ENCODE results near the gene PDGFRB.

PDGFRB gene

DNA sequence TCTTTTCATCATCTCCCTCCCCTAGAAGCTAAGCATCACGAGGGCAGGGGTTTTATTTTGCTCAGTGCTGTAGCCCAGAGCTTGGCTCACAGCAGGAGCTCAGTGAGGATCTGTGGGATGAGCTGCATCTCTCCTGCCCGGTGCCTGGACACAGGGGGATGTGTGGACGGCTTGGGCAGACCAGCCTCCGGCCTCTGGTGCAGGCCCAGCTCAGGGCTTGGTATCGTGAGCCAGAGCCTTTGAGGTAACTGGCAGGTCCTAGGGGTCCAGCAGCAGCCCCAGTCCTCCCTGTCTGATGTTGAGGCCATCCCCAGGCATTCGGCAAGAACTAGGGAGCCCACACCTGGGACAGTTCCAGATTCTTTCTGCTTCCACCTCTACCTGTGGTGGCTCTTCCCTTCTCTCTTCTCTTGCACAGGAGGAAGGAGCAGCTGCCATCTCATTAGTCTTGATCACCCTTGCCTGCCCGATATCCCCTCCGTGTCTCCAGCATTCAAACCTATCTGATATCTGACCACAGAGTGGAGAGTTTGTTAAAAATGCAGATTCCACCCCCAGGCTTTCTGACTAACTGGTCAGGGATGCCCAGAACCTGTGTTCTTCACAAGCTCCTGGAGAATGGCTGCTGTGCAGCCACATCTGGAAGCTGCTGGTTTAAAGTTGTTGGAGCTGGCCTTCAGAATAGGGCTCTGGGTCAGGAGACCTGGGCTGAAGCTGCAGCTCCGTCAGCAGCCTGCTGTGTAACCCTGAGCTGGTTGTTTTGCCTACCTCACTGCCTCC, 26.3 kb upstream of the PDGFRB start:
- DNase-seq, result no peak

DNA sequence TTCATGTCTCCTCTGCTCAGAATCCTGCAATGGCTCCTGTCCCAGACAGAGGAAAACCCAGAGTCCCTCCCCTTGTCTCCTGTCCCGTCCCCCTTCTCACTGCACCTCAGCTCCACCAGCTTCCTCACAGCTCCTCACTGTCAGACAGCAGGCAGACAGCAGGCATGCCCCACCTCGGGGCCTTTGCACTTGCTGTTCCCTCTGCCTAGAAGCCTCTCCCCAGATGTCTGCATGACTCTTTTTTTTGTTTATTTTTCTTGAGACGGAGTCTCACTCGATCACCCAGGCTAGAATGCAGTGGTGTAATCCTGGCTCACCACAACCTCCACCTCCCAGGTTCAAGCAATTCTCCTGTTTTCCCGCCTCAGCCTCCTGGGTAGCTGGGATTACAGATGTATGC, 25.4 kb upstream of the PDGFRB start:
- DNase-seq, result no peak

DNA sequence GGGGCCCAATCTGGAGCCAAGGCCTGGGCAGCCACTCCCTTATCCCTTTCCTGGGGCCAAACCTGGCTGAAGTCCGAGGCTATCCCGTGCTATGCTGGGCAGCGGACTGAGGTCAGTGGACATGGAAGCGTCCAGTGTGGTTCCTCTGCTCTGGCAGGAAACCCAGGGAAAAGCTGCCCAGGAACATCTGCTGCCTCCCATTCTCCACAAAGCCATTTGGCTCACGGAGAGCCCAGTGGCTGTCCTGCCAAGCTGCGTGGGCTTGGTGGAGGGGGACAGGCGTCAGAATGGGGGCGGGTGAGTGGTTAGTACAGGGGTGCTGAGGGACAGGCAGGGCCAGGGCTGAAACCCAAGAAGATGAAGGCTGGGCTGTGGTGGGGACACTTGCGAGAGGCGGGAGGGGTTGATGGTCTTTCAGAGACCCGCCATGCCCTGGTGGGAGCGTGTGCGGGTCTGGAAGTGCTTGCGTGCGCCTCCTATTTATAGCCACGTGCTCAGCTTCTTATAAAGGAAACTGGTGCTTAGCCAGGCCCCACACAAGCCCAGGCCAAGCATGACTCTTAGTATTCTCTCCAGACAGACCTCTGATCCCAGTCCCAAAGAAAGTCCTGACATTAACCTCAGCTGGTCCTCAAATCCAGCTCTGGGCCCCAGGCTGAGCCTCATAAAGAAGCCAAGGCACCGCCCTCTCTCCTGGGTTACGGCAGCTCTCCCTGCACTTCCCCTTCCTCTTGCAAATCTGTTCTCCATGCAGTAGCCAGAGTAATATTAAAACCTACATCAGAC, 24.8 kb upstream of the PDGFRB start:
- no peak for DNase-seq

DNA sequence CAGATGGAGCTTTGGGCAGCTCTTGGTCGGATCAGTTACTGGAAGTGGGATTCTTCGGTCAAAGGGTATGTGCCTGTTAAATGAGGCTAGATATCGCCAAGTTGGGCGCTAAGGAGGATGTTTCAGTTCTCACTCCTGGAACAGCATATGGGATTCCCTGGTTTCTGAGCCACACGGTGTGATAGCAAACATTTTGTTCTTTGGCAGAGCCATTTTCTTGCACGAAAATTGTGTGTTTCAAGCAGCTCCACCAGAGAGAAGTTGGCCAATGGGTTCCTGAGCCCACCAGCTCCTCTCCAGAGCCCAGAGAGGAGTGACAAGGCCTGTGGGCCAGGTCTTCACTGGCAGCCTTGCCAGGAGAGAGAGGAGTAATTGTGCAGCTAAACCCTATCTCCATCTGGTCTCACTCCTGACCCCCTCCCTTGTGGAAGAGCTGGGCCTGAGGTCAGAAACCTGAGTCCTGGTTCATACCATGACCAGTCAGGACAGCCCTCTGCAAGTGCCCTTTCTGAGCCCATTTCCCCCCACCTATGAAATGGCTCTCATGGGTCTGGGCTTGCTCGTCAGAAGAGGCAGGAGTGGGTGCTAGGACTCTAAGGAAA, 23.5 kb upstream of the PDGFRB start:
- no peak for DNase-seq

DNA sequence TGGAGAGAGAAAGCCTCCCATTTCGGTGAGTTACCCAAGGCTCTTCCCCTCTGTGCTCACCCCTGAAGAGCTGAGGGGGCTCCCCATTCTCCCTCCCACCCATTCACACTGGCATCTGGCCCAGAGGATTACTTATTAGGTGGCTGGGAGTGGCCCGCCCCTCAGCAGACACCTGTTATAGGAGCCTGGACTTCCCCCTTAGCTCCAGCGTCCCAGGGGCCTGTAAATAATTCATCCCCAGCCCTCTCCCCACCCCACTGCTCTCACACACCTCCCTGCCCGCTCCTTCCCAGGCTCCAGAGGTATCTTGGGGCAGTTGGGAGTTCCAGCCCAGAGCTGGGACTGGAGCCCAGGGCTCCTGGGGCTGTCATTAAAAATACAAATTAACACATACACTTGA, 22.6 kb upstream of the PDGFRB start:
- no peak for DNase-seq

DNA sequence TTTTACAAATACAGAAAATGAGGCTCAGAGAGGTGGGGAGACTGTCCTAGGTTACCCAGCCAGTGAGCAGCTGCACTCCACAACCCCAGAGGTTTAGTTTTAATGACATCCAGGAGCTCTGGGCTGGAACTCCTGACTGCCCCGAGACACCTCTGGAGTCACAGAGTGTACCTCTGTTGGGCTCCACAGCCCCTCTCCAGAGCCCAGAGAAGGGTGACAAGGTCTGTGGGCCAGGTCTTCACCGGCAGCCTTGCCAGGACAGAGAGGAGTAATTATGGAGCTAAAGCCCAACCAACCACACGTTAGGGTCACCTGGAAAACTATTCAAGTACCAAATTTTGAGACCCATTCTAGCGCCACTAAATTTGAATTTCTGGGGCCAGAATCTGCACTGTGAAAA, 22.1 kb upstream of the PDGFRB start:
- no peak for DNase-seq

DNA sequence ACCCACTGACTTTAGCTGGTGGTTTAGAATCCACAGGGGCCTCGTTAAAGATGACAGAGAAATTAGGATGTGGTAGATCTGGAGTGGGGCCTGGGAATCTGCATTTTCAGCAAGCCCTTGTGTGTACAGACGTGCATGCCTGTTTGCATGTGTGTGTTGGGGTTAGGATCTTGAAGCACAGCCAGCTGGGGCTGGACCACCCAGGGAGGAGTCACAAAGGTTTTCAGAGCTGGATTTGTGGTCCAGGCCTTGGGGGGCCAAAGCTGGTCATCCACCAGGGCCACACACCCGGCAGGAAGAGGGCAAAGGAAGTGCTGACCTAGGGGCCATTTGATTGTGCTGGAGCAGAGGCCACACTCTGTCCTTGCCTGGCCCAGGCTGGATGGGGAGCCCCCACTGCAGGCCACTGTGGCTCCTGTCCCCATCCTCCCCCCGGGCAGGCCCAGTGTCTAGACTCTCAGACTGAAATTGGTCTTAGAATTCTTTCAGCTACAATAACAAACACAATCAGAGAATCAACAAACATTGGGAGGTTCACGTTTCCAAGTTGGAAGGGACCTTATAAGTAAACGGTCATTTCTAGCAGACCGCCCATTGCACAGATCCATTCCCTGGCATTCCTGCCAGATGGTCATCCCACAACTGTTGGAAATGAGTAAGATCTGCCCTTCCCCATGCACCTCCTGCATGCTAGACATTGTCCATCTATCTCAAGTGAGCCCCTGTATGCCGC, 21.3 kb upstream of the PDGFRB start:
- no peak for DNase-seq

DNA sequence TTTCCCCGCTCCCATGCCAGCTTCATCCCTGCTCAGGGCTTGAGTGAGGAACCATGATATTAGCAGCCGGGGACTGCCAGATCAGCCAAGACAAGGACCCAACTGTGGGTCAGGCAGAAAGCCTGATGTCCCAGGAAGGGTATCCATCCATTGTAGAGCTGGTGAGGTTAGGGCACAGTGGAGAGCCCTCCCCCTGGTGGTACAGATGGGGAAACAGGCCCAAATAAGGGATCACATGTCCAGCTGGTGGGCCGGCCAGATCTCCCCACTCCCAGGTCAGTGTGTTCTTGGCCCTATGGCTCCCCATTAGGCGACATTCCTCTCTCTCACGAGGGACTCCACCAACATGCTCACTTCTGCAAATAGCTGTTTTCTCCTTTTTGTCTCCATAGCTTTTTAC, 19.9 kb upstream of the PDGFRB start:
- DNase-seq, result no peak

DNA sequence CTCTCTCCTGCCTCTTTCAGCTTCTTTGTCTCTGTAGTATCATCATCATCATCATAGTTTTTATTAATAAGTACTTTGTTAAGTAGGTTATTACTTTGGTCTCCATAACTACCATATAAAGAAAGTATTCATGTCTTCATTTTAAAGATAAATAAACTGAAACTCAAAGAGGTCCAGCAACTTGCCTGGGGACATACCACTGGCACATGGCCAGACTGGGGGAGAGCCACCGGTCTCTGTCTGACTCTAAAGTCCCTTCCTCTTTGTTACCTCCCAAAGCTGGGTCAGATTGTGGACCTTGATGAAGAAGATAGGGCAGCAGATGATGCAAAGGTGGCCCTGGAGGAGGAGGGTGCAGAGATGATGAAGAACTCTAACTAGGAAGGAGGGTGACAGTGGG, 19.4 kb upstream of the PDGFRB start:
- no peak for DNase-seq

DNA sequence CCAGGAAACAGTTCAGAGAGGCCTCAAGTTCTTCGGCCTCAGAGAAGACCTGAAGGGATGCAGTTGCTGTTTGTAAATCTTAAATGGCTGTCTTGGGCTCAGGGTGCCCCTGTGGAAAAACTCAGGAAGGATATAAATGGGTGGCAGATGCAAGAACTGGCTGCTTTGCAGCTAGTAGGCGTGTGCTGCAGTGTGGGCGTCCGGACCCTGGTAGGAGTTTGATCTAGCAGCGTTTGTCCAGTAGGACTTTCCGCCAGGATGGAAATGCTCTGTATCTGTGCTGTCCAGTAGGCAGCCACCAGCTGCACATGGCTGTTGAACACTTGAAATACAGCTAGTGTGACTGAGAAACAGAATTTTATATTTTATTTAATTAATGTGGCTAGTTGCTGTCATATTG, 18.6 kb upstream of the PDGFRB start:
- no peak for DNase-seq

DNA sequence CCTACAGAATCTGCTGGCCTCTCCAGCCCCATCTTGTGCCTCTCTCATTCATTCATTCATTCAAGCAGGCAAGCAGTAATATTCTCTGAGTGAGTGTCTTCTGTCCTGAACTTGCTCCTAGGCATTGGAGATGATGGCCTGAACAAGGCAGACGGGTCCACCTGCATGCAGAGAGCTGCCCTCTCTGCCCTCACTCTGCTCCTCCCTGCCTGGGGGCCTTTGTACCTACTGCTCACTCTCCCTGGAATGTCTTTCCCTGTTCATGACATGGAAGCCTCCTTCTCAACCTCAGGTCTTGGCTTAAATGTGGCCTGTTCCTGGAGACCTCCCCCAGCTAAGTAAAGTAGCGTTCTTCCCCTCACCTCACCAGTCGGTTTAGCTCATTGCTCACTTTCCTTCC, 17.5 kb upstream of the PDGFRB start:
- DNase-seq, result no peak

DNA sequence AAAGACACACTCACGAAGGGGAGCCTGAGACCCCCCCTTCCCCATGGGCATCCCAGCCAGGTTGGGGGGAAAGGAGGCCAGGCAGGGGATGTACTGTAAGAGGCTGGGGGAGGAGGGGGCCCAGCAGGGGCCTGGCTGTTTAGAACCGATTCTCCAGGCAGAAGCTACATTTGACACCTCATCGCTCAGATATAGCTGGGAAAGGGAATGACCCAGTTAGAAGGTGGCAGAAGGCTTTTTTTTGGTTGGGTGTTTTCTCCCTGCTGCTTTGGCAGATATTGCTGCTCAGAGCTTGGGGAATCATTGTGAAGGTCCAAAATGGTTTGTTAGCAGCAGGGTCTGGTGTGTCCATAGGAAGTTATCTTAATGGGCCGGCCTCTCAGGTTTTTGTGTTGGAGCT, 16.9 kb upstream of the PDGFRB start:
- DNase-seq, result no peak

DNA sequence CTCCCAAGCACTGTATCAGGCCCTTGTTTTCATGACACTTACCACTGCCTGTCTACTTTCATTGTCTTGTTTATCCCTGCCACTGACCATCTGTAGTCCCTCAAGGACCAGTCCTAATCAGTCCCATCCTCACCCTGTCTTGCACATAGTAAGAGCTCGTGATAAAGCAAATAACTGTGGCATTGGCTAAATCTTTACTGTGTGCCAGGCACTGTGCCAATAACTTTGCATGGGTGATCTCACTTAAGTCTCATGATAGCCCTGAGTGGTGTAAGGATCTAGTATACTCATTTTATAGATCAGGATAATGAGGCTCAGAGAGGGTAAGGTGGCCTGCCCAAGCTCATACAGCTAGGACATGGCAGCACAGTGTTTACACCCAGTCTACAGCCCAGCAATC, 16.5 kb upstream of the PDGFRB start:
- no peak for DNase-seq

DNA sequence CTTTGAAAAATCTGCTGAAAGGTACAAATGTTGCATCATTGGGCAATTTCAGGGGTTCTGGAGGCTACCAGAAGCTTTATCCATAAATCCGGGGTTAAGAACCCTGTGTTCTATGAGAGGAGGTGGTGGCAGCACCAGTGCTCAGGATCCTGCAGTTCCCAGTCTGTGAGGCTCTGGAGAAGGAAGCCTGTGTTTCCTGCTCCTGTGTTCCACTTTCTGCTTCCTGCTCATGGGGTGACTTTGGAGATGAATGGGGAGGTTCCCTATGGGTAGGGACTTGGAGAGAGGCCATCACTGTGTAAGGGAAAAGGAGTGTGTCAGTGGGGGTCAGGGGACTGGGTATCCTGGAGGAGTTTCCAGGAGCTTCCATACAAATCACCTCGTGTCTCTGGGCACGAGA, 13.2 kb upstream of the PDGFRB start:
- no peak for DNase-seq

DNA sequence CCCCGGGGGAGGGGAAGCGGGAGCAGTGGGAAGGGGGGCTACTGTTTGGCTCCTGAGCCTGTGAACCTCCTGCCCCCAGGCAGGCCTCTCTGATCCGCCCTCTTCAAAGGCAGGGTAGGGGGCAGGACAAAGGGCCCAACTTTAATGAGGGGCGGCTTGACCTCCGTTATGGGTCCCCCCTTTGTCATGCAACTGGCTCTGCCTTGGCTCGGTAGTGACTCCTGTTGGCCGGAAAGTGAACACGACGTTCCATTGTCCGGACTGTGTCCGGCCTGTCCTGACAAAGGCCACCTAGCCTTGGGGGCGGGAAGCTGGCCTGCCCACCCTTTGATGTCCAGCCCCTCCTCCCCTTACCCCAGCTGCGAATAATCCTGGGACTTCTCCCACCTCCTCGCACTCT, 12.3 kb upstream of the PDGFRB start:
- no peak for DNase-seq

DNA sequence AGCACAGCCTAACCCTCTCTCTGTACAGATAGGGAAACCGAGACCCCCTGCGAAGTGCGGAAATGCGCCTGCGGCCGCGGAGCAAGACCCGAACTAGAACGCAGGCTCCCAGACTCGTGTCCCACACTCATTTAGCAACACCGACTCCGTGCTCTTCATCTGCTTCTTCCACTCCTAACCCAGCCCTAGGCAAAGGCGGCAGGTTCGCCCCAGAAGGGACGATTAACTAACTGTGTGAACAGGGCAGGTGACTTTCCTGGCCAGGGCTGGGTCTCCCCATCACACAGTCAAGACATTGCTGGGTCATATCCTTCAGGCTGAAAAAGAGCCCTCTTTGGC, 11.8 kb upstream of the PDGFRB start:
- DNase-seq, result no peak

DNA sequence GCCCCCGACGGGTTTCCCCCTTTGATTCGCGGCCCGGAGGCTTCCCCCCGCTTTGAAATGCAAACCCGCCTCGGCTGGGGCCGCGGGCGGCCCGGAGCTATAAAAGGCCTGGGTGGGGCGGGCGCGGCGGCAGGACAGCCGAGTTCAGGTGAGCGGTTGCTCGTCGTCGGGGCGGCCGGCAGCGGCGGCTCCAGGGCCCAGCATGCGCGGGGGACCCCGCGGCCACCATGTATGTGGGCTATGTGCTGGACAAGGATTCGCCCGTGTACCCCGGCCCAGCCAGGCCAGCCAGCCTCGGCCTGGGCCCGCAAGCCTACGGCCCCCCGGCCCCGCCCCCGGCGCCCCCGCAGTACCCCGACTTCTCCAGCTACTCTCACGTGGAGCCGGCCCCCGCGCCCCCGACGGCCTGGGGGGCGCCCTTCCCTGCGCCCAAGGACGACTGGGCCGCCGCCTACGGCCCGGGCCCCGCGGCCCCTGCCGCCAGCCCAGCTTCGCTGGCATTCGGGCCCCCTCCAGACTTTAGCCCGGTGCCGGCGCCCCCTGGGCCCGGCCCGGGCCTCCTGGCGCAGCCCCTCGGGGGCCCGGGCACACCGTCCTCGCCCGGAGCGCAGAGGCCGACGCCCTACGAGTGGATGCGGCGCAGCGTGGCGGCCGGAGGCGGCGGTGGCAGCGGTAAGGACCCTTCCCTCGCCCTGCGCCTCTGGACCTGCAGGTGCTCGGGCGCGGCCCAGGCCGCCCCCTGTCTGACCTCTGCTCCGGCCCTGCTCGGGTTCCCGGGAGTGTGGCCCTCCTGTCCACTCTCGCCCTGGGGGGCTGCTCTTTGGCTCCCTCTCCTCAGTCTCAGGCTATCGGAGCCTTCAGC, 11.2 kb upstream of the PDGFRB start, which contains the start of gene CDX1:
TSS of gene CDX1 (plus strand) at position 129 of the 862 bp plus-strand sequence. CDS start at position 228, 99 bp downstream.
- no peak for DNase-seq

DNA sequence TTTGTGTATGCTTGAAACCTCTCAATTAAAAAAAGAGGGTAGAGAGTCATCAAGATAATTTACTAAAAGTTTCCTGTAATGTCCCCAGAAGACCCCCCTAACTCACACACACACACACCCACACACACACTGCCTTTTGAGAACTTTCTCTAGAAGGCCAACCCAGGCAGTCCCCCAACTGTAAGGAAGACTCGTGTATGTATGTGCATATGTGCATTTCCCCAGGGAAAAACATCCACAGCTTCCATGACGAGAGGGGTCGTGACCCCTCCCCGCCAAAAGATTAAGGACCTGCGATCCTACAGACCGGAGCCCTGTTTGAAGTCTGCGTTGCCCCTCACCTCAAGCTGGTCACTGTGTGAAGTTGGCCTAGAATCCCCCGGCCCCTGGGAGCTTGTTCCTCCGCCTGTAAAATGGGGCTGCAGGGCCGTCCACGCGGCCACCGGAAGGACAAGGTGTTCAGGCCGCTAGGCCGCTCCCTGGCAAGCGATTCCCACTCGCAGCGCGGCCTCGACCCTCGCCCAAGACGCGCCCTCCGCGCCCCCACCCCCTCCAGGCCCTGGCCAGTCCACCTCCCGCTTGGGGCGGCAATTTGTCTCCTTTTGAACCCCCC, 10.5 kb upstream of the PDGFRB start:
- DNase-seq, result no peak

DNA sequence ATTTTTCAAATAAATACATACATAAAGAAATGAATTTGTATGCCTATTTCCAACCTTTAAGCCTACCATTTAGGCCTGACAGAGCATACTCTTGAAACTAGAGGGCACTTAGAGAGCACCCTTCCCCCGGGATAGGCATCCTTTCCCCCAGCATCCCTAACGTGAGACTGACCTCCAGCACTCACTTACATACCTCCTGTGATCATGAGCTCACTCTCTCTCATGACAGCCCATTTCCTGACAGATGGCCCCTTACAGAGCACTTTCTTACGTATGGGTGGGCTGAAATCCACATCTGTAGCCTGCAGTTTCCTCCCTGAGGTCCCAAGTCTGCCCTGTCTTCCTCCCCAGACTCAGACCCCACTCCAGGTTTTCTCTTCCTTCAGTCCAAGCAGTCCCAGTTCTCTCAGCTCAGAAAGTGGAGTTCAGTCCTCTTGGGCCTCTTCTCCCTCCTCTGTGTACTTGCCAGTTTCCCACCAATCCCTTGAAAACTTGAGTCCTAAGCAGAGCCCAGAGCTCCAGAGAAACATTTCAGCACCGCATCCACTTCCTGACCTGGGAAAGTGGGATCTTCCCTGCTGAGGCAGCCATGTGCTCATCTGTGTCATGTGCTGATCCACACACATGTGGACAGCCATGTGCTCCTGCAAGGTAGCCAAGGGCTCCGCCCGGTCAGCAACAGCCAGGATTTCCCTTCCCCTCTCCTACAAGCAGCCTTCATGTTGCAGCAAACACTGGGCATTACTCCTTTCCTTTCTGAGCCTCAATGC, 8.8 kb upstream of the PDGFRB start:
- DNase-seq, result no peak

DNA sequence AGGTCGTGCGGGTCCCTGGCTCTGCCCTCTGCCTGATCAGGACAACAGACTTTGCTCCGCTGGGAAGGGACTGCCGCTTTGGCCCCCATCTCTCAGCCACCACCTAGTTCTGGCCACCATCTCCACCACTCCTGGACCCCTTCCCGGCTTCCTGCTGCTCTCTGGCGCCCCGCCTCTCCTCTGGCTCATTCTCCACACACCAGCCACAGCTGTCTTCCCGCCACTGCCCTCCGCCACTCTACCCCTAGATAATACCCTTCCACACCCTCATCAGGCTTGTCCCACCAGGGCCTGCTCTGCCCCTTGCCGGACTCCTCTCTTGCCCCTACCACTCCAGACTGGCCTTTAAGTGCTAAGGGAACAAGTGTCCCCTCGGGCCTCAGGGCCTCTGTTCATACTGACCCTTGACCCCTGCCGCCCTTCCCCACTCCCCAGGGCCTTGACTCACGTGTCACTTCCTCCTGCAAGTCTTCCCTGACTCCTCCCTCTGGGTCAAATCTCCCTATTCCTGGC, 8.0 kb upstream of the PDGFRB start:
- no peak for DNase-seq

DNA sequence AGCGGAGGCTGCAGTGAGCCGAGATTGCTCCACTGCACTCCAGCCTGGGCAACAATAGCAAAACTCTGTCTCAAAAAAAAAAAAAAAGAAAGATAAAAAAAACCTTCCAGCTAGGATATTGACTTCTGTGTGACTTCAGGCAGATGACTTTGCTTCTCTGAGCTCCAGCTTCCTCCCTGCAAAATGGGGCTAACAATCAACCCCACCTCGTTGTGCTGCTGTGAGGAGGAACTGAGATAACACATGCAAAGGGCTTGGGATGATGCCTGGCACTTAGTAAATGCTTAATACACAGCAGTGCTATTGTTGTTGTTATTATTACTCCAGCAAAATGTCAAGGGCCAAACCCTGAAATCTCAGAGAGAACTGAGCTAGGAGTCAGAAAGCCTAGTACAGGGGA, 7.4 kb upstream of the PDGFRB start:
- no peak for DNase-seq

Measured in NCI-H2107 (cell line).